ENCODE measurements around the gene ASPA. TPM values are rescaled to one million over a fixed set of nuclear protein-coding genes. Genes with fewer than 3 reads are reported as not detected.
A peak's percentile ranks its signal among the peaks of the same experiment; 100 is the strongest.

ASPA gene
- not detected in 2 replicates for polyA plus RNA-seq (2012; rRNA removed)
- polyA plus RNA-seq (2012; cell fraction: cytosol; rRNA removed), result under 0.01 TPM in 1 of 2 replicates, not detected in the other
- 0.04 TPM in 1 of 2 replicates, not detected in the other for polyA plus RNA-seq (2012; cell fraction: nucleus; rRNA removed)

- DNase-seq, result no peak
Observed at GRCh38 chr17:3475812-3476610, at the start of gene ASPA. Gene ASPA (plus strand): TSS chr17:3475997. CDS start chr17:3476160, 163 bp downstream.

More at GRCh38 chr17:3475812-3476610, at the start of gene ASPA:
- Histone ChIP-seq H3K4me2 (peak within 1 kb of the TSS; percentile 59), H3K4me3 (ENCODE audit: low read depth in 2 of 2, low read length in 1 of 2) (peak within 1 kb of the TSS; percentile 33 to 49; a peak in 3 of 4 replicates), H3K79me2 (ENCODE audit: insufficient read depth) (no peaks in the 10 kb centered on the region), H3K4me1 (ENCODE audit: control insufficient read depth in 1 of 2, insufficient read depth in 2 of 2, low read depth in 1 of 2, low read length in 1 of 2) (no peaks in the 10 kb centered on the region), H3K9me2 (no peaks in the 10 kb centered on the region), H3K27me3 (ENCODE audit: insufficient read depth) (peaks cover 54% of the 10 kb centered on the region), H3K27ac (ENCODE audit: low read depth in 2 of 2, low read length in 1 of 2) (no peak within 1 kb of the TSS), H3F3A (replicated peaks; ENCODE audit: insufficient read depth) (no peaks in the 10 kb centered on the region), H3K9me3 (no peaks in the 10 kb centered on the region), H2AFZ (ENCODE audit: low read depth) (peak within 1 kb of the TSS; percentile 55; the same call in 1 of the 2 replicates), H3K9ac (no peak within 1 kb of the TSS), H3K36me3 (replicated peaks in 1 of 2; ENCODE audit: control insufficient read depth in 1 of 2, insufficient read depth in 2 of 2, low read length in 1 of 2) (no peaks in the 10 kb centered on the region), H4K20me1 (ENCODE audit: insufficient read depth) (no peaks in the 10 kb centered on the region)
- ChIA-PET CTCF (no interaction called here), POLR2A (no interaction called here)
- no peak for TF ChIP-seq SIN3A (IDR thresholded peaks at IDR 0.05; ENCODE audit: borderline replicate concordance, low read depth, low read length)
- no peak for TF ChIP-seq GABPA (IDR thresholded peaks at IDR 0.05; ENCODE audit: low read depth)
- no peak for TF ChIP-seq MAX (IDR thresholded peaks at IDR 0.05; ENCODE audit: low read depth)
- no peak for TF ChIP-seq REST (IDR thresholded peaks at IDR 0.05; ENCODE audit: low read depth, low read length)
- TF ChIP-seq PBX3 (IDR thresholded peaks at IDR 0.05), result no peak
- no peak for TF ChIP-seq NFIC (IDR thresholded peaks at IDR 0.05; ENCODE audit: borderline replicate concordance)
- TF ChIP-seq NRF1 (IDR thresholded peaks at IDR 0.05; ENCODE audit: low read depth, low read length), result no peak
- 18% methylated on average over 7 of the region's 7 CpGs for WGBS (ENCODE audit: low lambda C conversion rate)

Measured in SK-N-SH (cell line).